ENCODE results near the gene CORO2B.

DNA sequence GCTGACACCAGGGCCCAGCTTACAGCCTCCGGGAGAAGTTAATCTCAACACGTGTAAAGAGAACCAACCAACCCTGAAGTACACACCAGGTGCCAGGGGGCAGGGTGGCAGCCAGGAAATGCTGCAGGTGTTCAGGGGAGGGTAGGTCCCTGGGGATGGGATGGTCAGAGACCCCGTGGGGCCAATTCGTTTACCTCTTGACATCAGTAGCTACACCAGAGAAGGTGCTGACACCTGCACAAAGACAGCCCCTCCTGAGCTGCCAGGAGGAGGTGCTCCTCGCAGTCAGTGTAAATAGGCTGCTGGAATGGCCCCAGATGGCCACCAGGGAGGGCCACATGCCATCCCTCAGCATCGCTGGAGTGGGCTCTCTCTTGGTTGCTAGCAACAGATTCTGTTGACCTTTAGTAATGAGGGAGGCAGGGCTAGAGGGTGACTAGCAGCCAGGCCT lies 52.8 kb downstream of the CORO2B start:
- TF ChIP-seq, protein P1, sequence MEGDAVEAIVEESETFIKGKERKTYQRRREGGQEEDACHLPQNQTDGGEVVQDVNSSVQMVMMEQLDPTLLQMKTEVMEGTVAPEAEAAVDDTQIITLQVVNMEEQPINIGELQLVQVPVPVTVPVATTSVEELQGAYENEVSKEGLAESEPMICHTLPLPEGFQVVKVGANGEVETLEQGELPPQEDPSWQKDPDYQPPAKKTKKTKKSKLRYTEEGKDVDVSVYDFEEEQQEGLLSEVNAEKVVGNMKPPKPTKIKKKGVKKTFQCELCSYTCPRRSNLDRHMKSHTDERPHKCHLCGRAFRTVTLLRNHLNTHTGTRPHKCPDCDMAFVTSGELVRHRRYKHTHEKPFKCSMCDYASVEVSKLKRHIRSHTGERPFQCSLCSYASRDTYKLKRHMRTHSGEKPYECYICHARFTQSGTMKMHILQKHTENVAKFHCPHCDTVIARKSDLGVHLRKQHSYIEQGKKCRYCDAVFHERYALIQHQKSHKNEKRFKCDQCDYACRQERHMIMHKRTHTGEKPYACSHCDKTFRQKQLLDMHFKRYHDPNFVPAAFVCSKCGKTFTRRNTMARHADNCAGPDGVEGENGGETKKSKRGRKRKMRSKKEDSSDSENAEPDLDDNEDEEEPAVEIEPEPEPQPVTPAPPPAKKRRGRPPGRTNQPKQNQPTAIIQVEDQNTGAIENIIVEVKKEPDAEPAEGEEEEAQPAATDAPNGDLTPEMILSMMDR (IDR thresholded peaks at IDR 0.05; ENCODE audit: low read length), result no peak
- TF ChIP-seq EZH2phosphoT487 (IDR thresholded peaks at IDR 0.05; ENCODE audit: low read length) (no peak), EZH2 (optimal IDR thresholded peaks at IDR 0.05; ENCODE audit: low read depth, low read length) (no peak)
